WTC11 (cell line): Measurements from ENCODE around the gene ABCB8. TPM values are rescaled to one million over a fixed set of nuclear protein-coding genes. Genes with fewer than 3 reads are reported as not detected.

Experiments
- ATAC-seq: fragments of 200-7000 bp; cut with Tn5 transposase; 2 replicates; pipeline ENCODE4 v1.10.0; 2021; ENCODE audit warnings: mild to moderate bottlenecking, moderate library complexity
- CTCF ChIA-PET: fragments of 300-600 bp; sonication (Branson Sonifier 250); formaldehyde crosslinking; loops from one replicate; lab custom pipeline; 2021; ENCODE audit warnings: antibody characterized with exemption; lab: Charles Lee
- POLR2A ChIA-PET: fragments of 350-600 bp; sonication (Branson Sonifier 250); formaldehyde crosslinking; loops from one replicate; lab custom pipeline; 2021; ENCODE audit warnings: antibody characterized with exemption; lab: Charles Lee
- DNase-seq: peaks from one replicate; pipeline ENCODE4 v3.0.0; 2021; ENCODE audit warnings: low spot score
- H3K27ac Mint-ChIP-seq: 2 replicates; pipeline ENCODE4 v1.8.0; 2021; ENCODE audit warnings: mixed read lengths
- H3K27me3 Mint-ChIP-seq: 2 replicates; pipeline ENCODE4 v1.8.0; 2021; ENCODE audit warnings: low read depth, mild to moderate bottlenecking, moderate library complexity, mixed read lengths
- H3K36me3 Mint-ChIP-seq: 2 replicates; pipeline ENCODE4 v1.8.0; 2021; ENCODE audit warnings: mixed read lengths
- H3K4me1 Mint-ChIP-seq: 2 replicates; pipeline ENCODE4 v1.8.0; 2022; ENCODE audit warnings: mixed read lengths
- H3K4me3 Mint-ChIP-seq: 2 replicates; pipeline ENCODE4 v1.8.0; 2021; ENCODE audit warnings: mild to moderate bottlenecking, moderate library complexity, mixed read lengths
- H3K9me3 Mint-ChIP-seq: 2 replicates; pipeline ENCODE4 v1.8.0; 2021; ENCODE audit warnings: mixed read lengths
- ATF6 ChIP-seq: sonication (generic); formaldehyde crosslinking; IDR thresholded peaks from 2 replicates; pipeline ENCODE4 v1.8.1; 2023; ENCODE audit warnings: mild to moderate bottlenecking, missing genetic modification reagents
- E2F5 ChIP-seq: sonication (generic); formaldehyde crosslinking; IDR thresholded peaks from 2 replicates; pipeline ENCODE4 v1.8.1; 2022; ENCODE audit warnings: mild to moderate bottlenecking, moderate library complexity, missing genetic modification reagents
- ETV6 ChIP-seq: sonication (generic); formaldehyde crosslinking; IDR thresholded peaks from 2 replicates; pipeline ENCODE4 v1.8.1; 2022; ENCODE audit warnings: mild to moderate bottlenecking, missing genetic modification reagents
- FOXK1 ChIP-seq: sonication (generic); formaldehyde crosslinking; IDR thresholded peaks from 2 replicates; pipeline ENCODE4 v1.8.0; 2022; ENCODE audit warnings: mild to moderate bottlenecking, moderate library complexity, missing genetic modification reagents
- IRF1 ChIP-seq: sonication (generic); formaldehyde crosslinking; IDR thresholded peaks from 2 replicates; pipeline ENCODE4 v1.8.0; 2023; ENCODE audit warnings: missing genetic modification reagents
- MAX ChIP-seq: sonication (generic); formaldehyde crosslinking; IDR thresholded peaks from 2 replicates; pipeline ENCODE4 v1.8.0; 2022; ENCODE audit warnings: mild to moderate bottlenecking, missing genetic modification reagents
- MXD4 ChIP-seq: fragments of 250-450 bp; sonication (Bioruptor Pico); IDR thresholded peaks from 2 replicates; pipeline ENCODE4 v1.8.0; 2021; ENCODE audit warnings: mild to moderate bottlenecking, moderate library complexity, borderline replicate concordance
- PREB ChIP-seq: sonication (generic); formaldehyde crosslinking; IDR thresholded peaks from 2 replicates; pipeline ENCODE4 v1.8.1; 2022; ENCODE audit warnings: mild to moderate bottlenecking, missing genetic modification reagents, moderate library complexity, borderline replicate concordance
- RORB ChIP-seq: fragments of 250-450 bp; sonication (Bioruptor Pico); IDR thresholded peaks from 2 replicates; pipeline ENCODE4 v1.9.0; 2021; ENCODE audit warnings: mild to moderate bottlenecking
- SMAD3 ChIP-seq: sonication (generic); formaldehyde crosslinking; IDR thresholded peaks from 2 replicates; pipeline ENCODE4 v1.8.0; 2022; ENCODE audit warnings: missing genetic modification reagents, mild to moderate bottlenecking, borderline replicate concordance
- SMAD4 ChIP-seq: sonication (generic); formaldehyde crosslinking; IDR thresholded peaks from 2 replicates; pipeline ENCODE4 v1.8.0; 2022; ENCODE audit warnings: mild to moderate bottlenecking, missing genetic modification reagents
- TEAD4 ChIP-seq: sonication (generic); formaldehyde crosslinking; IDR thresholded peaks from 2 replicates; pipeline ENCODE4 v1.8.0; 2022; ENCODE audit warnings: mild to moderate bottlenecking, missing genetic modification reagents
- ZNF263 ChIP-seq: sonication (generic); formaldehyde crosslinking; IDR thresholded peaks from 2 replicates; pipeline ENCODE4 v1.8.1; 2022; ENCODE audit warnings: low read depth, mild to moderate bottlenecking, moderate library complexity, missing genetic modification reagents
- ZNF532 ChIP-seq: fragments of 250-450 bp; sonication (Bioruptor Pico); IDR thresholded peaks from 2 replicates; pipeline ENCODE4 v1.9.0; 2021; ENCODE audit warnings: mild to moderate bottlenecking, borderline replicate concordance
- total RNA-seq: library from RNA; stranded (reverse); gene quantifications from 3 replicates; pipeline ENCODE4 v1.2.3, GENCODE V29; 2021
- TF ChIP-seq, protein P1 (sequence below): sonication (generic); formaldehyde crosslinking; IDR thresholded peaks from 2 replicates; pipeline ENCODE4 v1.8.0; 2022; ENCODE audit warnings: mild to moderate bottlenecking, missing genetic modification reagents

ABCB8 gene
- total RNA-seq, 1 experiment from 2014 or later: 35.9 TPM

DNA sequence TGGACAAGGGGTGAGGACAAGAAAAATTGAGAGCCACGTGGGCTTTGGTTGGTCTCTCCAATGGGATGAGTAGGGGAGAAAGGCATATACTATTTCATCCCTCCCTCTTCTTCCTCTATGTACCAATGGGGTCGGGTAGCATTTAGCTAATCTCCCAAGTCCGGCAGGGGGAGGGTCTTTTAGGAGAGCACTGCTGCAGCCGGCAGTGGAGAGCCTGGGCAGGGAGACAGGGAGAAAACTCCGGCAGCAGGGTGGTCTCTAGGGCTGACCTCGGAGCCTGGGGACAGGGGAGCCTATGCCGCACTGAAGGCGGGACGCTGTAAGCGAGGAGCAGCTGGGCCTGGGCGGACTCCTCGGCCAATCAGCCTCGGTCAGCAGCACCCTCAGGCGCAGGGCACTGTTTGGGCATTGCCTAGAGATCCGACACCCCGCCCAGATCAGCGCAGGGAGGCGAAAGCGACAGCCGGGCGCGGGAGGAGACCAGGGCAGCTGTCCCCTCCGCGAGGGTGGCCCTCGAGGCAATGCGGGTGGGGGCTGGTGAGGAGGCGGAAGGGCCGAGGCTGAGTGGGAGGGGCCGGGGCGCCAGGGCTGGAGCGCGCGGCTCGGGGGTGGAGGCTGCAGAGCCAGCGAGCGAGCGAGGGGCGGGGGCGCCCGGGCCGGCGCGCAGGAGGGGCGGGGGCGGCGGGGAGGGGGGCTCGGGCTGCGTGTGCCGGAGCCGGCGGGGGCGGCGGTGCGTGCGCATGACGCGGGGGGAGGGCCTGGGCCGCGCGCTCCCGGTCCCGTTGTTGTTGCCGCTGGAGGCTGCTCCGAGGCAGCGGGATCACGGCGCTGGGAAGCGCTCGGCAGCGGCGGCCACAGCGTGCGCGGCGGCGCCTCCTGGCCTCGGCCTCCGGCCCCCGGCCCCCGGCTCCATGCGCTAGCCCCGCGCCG is 57.7 kb downstream of the ABCB8 start, which contains the start of gene AGAP3 (continued):
- TF ChIP-seq ZNF532 (CRISPR knock-in tag) (no peak), FOXK1 (CRISPR knock-in tag) (peak; percentile 45; the same call in 1 of the 2 replicates), ATF6 (no peak), E2F5 (CRISPR knock-in tag) (no peak), TEAD4 (CRISPR knock-in tag) (no peak), RORB (CRISPR knock-in tag) (no peak), PREB (CRISPR knock-in tag) (no peak), MAX (CRISPR knock-in tag) (peak; percentile 66)
- TF ChIP-seq, all 79 proteins: peak for 12

DNA sequence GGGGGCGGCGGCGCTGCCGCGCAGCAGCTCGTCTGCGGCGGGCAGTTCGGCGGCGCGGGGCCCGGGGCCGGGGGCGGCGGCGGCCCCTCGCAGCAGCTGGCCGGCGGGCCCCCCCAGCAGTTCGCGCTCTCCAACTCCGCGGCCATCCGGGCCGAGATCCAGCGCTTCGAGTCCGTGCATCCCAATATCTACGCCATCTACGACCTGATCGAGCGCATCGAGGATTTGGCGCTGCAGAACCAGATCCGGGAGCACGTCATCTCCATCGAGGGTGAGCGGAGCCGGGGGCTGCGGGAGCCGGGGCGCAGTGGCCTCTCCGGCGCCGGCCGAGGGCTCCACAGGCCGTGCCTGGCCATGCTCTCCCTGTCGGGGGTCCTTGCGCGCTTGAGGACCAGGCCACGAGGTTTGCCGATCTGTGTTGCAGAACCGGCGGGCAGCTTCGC is 58.6 kb downstream of the ABCB8 start:
- Mint-ChIP-seq H3K4me1 (peaks cover 45% of the 10 kb centered on the region), H3K4me3 (peak overlapping the region; percentile 67), H3K36me3 (peaks cover 4% of the 10 kb centered on the region), H3K27me3 (peaks cover 18% of the 10 kb centered on the region), H3K9me3 (no peaks in the 10 kb centered on the region), H3K27ac (no peak overlapping the region)
- DNase-seq: peak; percentile 50
- CTCF ChIA-PET: interaction anchor here (1.9 to 10.4 kb wide), 3 partner anchors 18 to 37 kb away, joined by 7 to 118 read pairs (median 7); no protein-coding TSS in a partner anchor
- ATAC-seq: no peak
- POLR2A ChIA-PET: interaction anchor here (2.0 kb wide), 1 partner anchor 24 kb away, joined by 9 read pairs; no protein-coding TSS in a partner anchor
- no peak for TF ChIP-seq SMAD4
- TF ChIP-seq, protein P1, sequence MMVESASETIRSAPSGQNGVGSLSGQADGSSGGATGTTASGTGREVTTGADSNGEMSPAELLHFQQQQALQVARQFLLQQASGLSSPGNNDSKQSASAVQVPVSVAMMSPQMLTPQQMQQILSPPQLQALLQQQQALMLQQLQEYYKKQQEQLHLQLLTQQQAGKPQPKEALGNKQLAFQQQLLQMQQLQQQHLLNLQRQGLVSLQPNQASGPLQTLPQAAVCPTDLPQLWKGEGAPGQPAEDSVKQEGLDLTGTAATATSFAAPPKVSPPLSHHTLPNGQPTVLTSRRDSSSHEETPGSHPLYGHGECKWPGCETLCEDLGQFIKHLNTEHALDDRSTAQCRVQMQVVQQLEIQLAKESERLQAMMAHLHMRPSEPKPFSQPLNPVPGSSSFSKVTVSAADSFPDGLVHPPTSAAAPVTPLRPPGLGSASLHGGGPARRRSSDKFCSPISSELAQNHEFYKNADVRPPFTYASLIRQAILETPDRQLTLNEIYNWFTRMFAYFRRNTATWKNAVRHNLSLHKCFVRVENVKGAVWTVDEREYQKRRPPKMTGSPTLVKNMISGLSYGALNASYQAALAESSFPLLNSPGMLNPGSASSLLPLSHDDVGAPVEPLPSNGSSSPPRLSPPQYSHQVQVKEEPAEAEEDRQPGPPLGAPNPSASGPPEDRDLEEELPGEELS (CRISPR knock-in tag): 0 out of 2 replicates have a peak, but pooled peaks have one; percentile 22
- TF ChIP-seq IRF1 (CRISPR knock-in tag): 0 out of 2 replicates have a peak, but pooled peaks have one; percentile 30
- no peak for TF ChIP-seq SMAD3 (CRISPR knock-in tag)
- no peak for TF ChIP-seq ZNF532 (CRISPR knock-in tag)
- no peak for TF ChIP-seq ZNF263 (CRISPR knock-in tag)
- TF ChIP-seq PREB (CRISPR knock-in tag): no peak
- no peak for TF ChIP-seq MXD4 (CRISPR knock-in tag)
- TF ChIP-seq ETV6 (CRISPR knock-in tag): peak; percentile 59; the same call in 1 of the 2 replicates
